AG10803 (cell line): ENCODE measurements around the gene GPN1.
"Not testable (repeated sequence)": the region's sequence is repeated elsewhere in the genome, so short reads cannot be mapped to it uniquely, and the experiment has no call there.

ENCODE experiments used
- DNase-seq: peaks from one replicate; pipeline ENCODE4 v3.0.0; 2010; ENCODE audit warnings: low read depth
- H3K4me3 ChIP-seq: 2 replicates; pipeline ENCODE4 v1.5.1; 2011; ENCODE audit warnings: mild to moderate bottlenecking, low read length, control low read depth
- TF ChIP-seq, protein P1 (sequence below): conservative IDR thresholded peaks from 2 replicates; pipeline ENCODE4 v1.5.1; 2011; ENCODE audit warnings: mild to moderate bottlenecking, low read length, control low read depth, inconsistent platforms

Gene GPN1

DNA sequence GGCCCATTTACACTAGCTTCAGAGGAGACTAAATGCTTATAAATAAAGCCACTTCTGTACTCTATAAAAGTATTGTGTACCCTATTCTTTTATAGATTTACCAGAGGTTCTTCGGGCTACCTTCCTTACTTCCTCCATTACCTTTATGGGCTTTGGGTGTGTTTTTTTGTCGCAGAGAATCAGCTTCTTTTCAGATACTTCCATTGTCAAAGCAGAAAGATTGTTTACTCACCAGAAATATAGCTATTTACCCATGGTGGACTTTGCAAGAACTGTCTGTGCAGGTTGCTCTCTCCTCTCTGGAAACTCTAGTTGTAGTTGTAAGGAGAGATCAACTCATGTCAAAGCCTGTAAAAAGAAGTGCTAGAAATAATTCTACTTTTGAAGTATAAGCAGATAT, 14.9 kb upstream of the GPN1 start:
- TF ChIP-seq, protein P1, sequence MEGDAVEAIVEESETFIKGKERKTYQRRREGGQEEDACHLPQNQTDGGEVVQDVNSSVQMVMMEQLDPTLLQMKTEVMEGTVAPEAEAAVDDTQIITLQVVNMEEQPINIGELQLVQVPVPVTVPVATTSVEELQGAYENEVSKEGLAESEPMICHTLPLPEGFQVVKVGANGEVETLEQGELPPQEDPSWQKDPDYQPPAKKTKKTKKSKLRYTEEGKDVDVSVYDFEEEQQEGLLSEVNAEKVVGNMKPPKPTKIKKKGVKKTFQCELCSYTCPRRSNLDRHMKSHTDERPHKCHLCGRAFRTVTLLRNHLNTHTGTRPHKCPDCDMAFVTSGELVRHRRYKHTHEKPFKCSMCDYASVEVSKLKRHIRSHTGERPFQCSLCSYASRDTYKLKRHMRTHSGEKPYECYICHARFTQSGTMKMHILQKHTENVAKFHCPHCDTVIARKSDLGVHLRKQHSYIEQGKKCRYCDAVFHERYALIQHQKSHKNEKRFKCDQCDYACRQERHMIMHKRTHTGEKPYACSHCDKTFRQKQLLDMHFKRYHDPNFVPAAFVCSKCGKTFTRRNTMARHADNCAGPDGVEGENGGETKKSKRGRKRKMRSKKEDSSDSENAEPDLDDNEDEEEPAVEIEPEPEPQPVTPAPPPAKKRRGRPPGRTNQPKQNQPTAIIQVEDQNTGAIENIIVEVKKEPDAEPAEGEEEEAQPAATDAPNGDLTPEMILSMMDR: no peak
- DNase-seq: no peak
- no peak overlapping the region for H3K4me3 ChIP-seq

DNA sequence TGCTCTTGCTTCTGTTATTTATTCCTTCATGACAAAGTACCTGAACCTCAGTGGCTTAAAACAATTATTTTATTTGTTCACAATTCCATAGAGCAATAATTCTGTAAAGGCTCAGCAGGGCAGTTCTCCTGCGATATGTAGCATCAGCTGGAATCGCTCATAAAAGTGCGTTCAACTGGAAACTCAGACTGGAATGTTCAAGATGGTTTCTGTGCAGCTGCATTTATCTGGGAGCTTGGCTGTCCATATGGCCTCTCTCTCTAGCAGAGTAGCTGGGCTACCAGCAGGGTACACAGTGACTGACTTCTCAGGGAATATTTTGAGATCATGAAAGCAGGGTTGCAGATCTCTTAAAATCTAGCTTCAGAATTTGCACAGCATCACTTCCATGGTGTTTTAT, 13.5 kb upstream of the GPN1 start:
- TF ChIP-seq, protein P1: no peak
- no peak overlapping the region for H3K4me3 ChIP-seq
- no peak for DNase-seq

DNA sequence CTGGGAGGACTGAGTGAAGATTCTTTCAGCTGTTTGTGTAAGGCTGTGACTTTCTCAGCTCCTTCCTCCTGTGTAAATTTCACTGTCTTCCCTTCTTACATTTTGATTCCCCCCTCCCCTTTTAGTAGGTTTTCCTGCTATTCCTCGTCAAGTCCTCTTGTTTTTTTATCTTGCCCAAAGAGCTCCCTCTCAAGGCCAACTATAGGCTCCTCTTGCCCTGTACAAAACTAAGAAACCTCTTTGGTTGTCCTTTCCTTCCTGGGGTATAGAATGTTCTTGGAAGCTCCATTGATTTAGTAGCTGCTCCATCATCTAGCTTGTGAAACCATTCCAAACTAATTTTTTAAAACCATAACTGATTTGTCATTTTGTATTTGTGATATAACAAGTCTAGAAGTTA, 7.3 kb upstream of the GPN1 start:
- no peak overlapping the region for H3K4me3 ChIP-seq
- DNase-seq: no peak
- TF ChIP-seq, protein P1: no peak

DNA sequence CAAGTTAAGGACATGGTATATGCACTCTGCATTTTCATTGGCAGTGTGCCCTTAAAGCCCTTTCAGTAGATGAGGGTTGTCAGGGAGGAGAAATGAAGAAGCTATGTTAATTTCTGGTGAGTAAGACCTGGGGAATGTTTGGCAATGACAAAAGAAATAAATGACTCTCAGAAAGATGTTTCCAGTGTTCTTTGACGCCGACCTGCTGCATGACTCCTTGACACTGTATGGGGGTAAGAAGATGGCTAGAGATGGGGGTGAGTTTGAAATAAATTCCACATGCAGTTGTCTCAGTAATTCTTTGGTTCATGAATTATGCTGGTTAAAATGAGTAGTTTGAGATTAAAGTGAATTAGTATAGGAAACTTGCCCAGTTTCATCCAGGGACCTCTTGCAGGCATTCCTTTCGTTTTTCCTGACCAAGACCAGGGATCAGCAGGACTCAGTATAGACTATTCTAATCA, 5.9 kb upstream of the GPN1 start:
- TF ChIP-seq, protein P1: no peak
- H3K4me3 ChIP-seq: no peak overlapping the region
- DNase-seq: peak; percentile 89

DNA sequence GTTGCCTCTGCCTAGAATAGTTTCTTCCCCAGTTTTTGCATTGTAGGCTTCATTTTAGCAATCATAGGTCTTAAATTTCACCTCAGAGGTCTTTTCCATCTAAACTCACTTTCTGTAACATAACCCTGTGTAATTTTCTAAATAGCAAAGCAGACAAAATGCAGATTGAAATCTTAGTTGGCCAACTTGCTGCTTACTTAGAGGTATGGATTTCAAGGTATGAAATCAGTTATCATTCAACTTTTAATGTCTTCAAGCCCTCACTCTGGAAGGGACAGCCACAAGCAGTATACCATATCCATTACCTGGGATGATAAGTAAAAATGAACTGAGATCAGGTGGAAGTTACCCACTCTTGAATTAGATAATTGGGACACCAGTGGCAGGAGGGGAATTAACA, 3.9 kb upstream of the GPN1 start:
- DNase-seq: no peak
- no peak overlapping the region for H3K4me3 ChIP-seq
- TF ChIP-seq, protein P1: no peak

DNA sequence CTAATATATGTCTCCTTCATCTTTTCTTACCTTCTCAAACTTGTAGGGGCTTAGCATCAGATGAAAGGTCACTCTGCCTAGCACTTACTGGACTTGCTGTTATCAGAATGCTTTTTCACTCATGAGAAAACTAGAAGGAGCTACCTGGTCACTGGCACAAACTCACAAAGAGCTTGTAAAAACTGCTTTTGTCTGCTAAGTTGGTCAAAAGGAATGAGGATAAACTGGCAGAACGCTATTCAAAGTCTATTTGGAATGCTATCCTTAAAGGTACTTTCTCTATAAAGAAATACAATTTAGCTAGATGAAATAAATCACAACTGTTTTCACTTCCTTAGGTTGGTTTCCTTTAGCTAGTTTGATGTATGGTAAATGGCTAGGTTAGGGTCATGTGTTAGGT, 2.5 kb upstream of the GPN1 start:
- DNase-seq, H3K4me3 ChIP-seq: not testable (repeated sequence)

DNA sequence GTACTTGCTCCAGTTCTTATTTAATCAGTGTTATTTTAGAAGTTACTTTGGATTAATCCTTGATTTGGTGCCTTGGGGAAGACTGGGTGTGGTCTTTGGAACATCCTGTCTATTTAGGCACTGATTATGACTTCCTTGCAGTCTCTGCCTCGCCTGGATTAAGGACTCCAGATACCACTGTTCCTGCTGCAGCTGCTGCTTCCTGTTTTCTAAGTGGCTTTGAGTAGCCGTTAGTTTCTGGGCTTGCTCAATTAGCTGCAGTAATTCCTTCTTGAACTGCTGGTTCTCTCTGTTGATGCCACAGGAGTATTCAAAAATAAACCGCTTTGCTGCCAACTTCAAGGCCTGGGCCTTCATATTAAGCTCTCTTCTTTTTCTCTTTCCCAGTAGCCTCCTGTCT, 1.9 kb upstream of the GPN1 start:
- DNase-seq, H3K4me3 ChIP-seq: not testable (repeated sequence)

DNA sequence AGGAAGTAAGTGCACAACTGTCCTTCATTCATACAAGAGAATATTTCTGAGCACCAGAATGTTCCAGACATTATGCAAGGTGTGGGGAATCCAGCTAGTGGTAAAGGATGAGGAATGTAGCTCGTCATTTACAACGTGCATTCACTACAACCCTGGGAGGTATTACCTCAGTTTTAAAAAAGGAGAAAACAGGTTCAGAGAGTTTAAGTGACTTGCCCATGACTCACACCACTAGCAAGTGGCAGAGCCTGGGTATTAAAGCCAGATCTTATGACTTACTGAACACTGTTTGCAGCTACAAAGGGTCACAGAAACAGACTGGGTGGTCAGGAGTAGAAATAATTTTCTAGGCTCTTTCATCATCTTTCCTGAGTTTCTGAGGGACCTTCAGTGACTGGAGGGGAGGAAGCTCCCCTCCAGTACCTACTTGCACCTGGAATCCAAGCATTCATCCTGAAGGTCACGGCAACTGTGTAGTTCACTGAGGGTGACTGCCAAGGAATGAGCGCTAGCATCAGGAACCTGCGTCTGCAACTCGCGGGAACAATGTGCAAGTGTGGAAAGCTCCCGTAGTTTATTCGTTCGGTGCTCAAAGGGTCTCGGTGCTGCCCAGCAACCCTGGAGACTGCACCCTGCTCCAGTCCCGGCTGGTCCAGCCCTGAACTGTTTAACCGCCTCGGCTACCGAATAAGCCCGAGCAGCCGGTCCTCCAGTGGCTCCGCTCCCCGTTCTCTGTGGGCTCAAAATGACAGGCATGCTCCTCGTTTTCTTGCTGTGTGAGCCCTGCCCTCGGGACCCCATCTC, 685 bp upstream of the GPN1 start:
- peak overlapping the region; percentile 98 for H3K4me3 ChIP-seq
- peak; percentile 86 for DNase-seq
- TF ChIP-seq, protein P1: no peak

DNA sequence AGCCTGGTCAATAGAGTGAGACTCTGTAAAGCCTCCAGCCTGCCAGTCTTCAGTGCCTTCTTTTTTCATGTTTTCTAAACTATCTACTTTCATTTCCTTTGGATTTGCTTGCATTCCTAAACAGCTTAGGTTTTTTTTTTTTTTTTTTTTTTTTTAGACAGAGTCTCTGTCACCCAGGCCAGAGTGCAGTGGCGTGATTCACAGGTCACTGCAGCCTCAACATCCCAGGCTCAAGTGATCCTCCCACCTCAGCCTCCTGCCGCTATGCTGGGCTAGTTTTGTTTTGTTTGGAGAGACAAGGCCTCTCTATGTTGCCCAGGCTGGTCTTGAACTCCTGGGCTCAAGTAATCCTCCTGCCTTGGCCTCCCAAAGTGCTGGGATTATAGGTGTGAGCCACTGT, 1.4 kb downstream of the GPN1 start:
- not testable (repeated sequence) for H3K4me3 ChIP-seq, DNase-seq
